MM.1S (cell line): ENCODE results near the gene EXOSC9.

Experiments used
- CTCF ChIP-seq: fragments of 300-600 bp; sonication (generic); IDR thresholded peaks from 2 replicates; pipeline ENCODE4 v1.5.1; 2016; ENCODE audit warnings: antibody characterized with exemption, low read length, mixed read lengths
- EZH2 ChIP-seq: fragments of 300-600 bp; sonication (generic); optimal IDR thresholded peaks from 2 replicates; pipeline ENCODE3; 2017; ENCODE audit warnings: low read depth, mild to moderate bottlenecking, antibody characterized with exemption, low read length, mixed read lengths
- EZH2phosphoT487 ChIP-seq: fragments of 300-600 bp; sonication (generic); IDR thresholded peaks from 2 replicates; pipeline ENCODE4 v1.6.1; 2018; ENCODE audit warnings: antibody characterized with exemption, low read length

GRCh38 chr4:121838136-121838535 is 37.0 kb downstream of the EXOSC9 start:
- no peak for TF ChIP-seq CTCF
- TF ChIP-seq EZH2, result no peak
- no peak for TF ChIP-seq EZH2phosphoT487
